NB4 (cell line): Measurements from ENCODE around the gene ARMC9.

ENCODE experiments used
- DNase-seq: peaks from one replicate; pipeline ENCODE4 v3.0.0; 2010; ENCODE audit warnings: low read depth
- H3K4me3 ChIP-seq: one replicate; pipeline ENCODE4 v1.5.1; 2011; ENCODE audit warnings: mild to moderate bottlenecking, low read depth, low read length, moderate library complexity
- CTCF ChIP-seq: IDR thresholded peaks from one replicate; pipeline ENCODE4 v1.5.1; 2012; ENCODE audit warnings: low read depth, low read length
- MAX ChIP-seq: IDR thresholded peaks from 2 replicates; pipeline ENCODE4 v1.6.1; 2011; ENCODE audit warnings: low read depth, low read length
- MYC ChIP-seq: IDR thresholded peaks from 2 replicates; pipeline ENCODE4 v1.6.1; 2011; ENCODE audit warnings: low read depth, low read length
- POLR2A ChIP-seq: IDR thresholded peaks from 2 replicates; pipeline ENCODE4 v1.6.1; 2011; ENCODE audit warnings: mild to moderate bottlenecking; ENCODE audit not compliant: insufficient read length; ENCODE audit errors: extremely low read depth

The ARMC9 gene

GRCh38 chr2:231188506-231189170, 9.8 kb upstream of the ARMC9 start:
- H3K4me3 ChIP-seq: no peak overlapping the region
- no peak for DNase-seq
- no peak for TF ChIP-seq POLR2A
- TF ChIP-seq MYC: no peak
- no peak for TF ChIP-seq MAX
- no peak for TF ChIP-seq CTCF

- no peak for DNase-seq
- TF ChIP-seq MYC (no peak), POLR2A (no peak), MAX (no peak), CTCF (no peak)
- no peak overlapping the region for H3K4me3 ChIP-seq
These were observed 9.3 kb upstream of the ARMC9 start for GRCh38 chr2:231189171-231189530.

- H3K4me3 ChIP-seq: no peak overlapping the region
- no peak for DNase-seq
- TF ChIP-seq MYC (no peak), CTCF (no peak), POLR2A (no peak), MAX (no peak)
These were observed 8.6 kb upstream of the ARMC9 start for GRCh38 chr2:231189571-231190495.

GRCh38 chr2:231190531-231191197, 7.8 kb upstream of the ARMC9 start:
- DNase-seq: no peak
- TF ChIP-seq MAX (no peak), POLR2A (no peak), MYC (no peak), CTCF (no peak)
- no peak overlapping the region for H3K4me3 ChIP-seq

GRCh38 chr2:231191896-231192872, 6.2 kb upstream of the ARMC9 start:
- H3K4me3 ChIP-seq: no peak overlapping the region
- TF ChIP-seq CTCF (peak; percentile 64), MYC (no peak)
- DNase-seq: peak; percentile 63
